Dermis blood vessel endothelial cell (primary cell): ENCODE measurements around the gene NEK5. TPM values are rescaled to one million over a fixed set of nuclear protein-coding genes. Genes with fewer than 3 reads are reported as not detected.
"Not testable (repeated sequence)": the region's sequence is repeated elsewhere in the genome, so short reads cannot be mapped to it uniquely, and the experiment has no call there.

ENCODE experiments used
- DNase-seq: peaks from one replicate; pipeline ENCODE4 v3.0.0; 2010
- total RNA-seq: library from RNA; depleted of rRNA; stranded (reverse); fragments of >200 nt; gene quantifications from 2 replicates; pipeline ENCODE4 v1.2.3, GENCODE V29; 2014

The NEK5 gene
- total RNA-seq, 1 donor from 2014 or later: 0.34 TPM

DNA sequence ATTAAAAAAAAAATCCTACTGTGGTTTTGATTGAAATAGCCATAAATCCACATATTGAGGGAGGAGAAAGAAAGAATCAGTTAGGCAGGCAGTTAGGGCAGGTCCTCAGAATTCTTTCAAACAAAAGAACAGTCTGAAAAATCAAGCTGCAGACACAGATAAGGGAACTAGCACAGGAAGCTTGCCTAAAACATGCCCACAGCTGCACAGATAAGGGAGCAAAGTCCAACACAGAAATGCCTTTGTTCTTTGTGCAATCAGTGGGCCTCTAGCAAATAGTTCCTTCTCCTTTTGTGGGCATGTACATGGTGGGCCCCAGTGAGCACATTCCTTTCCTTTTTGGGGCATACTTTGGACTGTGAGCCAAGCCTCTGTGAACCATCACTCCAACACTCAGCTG, 61.6 kb downstream of the NEK5 start:
- peak; percentile 19 for DNase-seq

DNA sequence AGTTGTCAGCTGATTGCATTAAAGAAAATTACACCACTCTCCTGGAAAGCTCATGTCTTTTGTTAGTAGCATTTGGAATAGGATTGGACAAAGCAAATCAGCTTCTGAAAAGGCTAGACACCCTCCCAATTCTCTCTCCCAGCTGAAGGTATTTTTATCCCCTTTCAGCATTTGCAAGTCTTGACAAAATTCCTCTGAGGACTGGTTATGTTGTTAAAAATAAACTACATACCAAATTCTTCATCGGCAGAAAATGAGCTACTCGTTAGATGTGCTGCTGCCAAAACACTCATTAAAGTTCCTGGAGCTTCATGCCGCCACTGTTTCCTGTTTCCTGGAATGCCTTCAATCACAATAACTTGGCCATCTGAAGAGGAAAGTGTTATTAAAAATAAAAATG, 67.3 kb downstream of the NEK5 start:
- peak; percentile 79 for DNase-seq

DNA sequence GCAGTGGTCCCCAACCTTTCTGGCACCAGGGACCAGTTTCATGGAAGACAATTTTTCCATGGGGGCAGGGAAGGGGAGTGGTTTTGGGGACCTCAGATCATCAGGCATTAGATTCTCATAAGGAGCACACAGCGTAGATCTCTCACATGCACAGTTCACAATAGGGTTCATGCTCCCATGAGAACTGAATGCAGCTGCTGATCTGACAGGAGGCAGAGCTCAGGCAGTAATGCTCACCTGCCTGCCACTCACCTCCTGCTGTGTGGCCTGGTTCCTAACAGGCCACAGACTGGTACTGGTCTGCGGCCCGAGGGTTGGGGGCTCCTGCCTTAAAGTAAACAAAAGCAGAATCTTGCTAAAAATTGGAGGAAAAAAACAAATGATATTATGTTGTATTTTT, 67.8 kb downstream of the NEK5 start:
- DNase-seq: not testable (repeated sequence)

DNA sequence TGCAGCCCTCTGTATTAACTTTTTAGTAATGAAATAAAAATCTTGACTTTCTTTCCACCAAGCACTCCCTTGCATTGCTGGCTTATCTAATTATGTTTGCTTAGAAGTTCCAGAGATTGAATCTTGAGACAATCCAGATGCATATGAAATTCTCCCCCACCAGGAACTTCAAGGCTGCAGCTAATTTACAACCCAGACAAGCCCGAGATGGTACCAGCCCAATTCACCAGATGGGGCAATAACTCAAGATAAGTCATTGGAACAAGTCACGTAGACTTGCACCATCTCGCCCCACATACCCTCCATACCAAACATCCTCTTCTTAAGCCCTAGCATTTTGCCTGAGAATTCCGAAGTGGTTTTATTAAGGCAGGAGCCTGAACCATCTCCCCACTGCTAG, 75.4 kb downstream of the NEK5 start:
- DNase-seq: no peak

DNA sequence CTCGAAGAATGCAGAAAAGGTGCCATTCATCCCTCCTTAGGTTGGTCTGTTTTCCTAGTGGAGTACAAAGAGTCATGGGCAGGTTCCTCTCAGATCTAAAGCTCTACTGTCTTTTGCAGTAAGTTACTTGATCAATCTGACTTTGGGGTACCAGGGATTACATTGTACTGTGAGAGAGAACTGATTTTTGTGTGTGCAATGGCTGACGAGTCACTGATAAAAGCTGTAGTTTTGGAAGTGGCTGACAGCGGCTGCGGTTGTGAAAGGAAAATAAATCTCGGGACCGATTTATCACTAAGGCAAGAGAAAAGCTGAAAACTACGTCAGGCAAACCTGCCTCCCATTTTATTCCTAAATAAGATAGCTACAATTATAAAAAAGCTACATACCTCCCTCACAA, 77.5 kb downstream of the NEK5 start:
- no peak for DNase-seq

- peak; percentile 20 for DNase-seq
Observed at GRCh38 chr13:52048516-52048915, 80.4 kb downstream of the NEK5 start.

DNA sequence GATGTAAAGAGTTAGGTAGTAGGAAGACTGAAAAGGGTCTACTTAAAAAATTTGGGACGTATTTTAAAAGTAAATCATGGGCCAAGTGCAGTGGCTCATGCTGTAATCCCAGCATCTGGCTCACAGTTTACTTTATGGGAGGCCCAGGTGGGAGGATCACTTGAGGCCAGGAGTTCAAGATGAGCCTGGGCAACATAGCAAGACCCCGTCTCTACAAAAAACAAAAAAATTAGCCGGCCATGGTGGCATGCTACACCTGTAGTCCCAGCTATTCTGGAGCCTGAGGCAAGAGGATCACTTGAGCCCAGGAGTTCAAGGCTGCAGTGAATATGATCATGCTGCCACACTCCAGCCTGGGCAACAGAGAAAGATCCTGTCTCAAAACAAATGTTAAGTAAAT, 81.4 kb downstream of the NEK5 start:
- DNase-seq: no peak

- DNase-seq: no peak
Observed at GRCh38 chr13:52043675-52044074, 85.2 kb downstream of the NEK5 start.

DNA sequence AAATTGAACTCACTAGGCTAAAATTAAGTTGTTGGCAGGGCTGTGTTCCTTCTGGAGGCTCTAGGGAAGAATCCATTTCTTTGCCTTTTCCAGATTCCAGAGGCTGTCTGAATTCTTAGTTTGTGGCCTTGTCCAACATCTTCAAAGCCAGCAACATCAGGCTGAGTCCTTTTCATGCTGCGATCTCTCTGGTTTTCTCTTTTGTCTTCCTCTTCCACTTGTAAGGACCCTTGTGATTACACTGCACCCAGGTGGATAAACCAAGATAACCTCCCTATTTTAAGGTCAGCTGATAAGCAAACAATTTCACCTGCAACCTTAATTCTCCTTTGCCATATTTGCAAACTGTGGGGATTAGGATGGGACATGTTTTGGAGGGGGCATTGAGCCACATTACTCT, 92.8 kb downstream of the NEK5 start:
- no peak for DNase-seq

DNA sequence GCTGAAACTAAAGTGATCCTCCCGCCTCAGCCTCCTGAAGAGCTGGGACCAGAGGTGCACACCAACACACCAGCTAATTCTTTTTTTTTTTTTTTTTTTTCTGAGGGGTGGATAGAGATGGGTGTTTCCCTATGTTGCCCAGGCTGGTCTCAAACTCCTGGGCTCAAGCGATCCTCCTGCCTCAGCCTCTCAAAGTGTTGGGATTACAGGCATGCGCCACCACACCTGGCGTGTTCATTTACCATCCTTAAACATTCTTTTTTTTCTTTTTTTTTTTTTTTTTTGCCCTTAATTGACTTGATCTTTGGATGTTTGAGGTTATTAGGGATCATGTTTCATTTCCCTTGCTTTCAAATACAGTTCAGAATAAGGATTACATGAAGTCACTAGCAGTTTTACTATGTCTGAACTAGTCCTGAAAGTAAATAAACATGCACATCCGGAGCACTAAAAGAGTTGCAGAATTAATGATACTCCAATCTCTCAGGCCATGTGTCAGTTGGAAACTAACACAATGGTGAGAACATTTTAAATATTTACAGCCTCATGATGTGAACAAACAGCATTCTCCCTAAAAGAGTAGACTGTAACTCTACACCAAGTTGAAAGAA, 94.2 kb downstream of the NEK5 start:
- no peak for DNase-seq

DNA sequence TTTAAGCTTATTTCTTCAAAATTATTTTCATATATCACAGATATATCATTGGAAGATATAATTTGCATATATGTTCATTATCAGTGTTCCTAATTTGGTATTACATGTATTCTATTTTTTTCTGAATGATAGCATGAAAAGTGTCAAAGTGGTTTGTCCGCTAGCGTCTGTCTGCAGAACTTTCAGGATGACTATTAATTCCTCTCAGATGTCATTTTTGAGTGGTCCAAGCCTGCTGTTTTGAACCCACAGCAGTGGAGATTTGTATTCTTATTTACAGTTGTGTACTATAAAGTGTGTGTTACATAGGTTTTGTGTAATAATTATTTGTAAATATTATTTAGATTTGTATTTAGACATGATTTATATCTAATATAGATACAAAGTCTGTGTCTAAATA, 95.8 kb downstream of the NEK5 start:
- no peak for DNase-seq

GRCh38 chr13:52030401-52030800, 98.5 kb downstream of the NEK5 start:
- DNase-seq: not testable (repeated sequence)

GRCh38 chr13:52029569-52029968, 99.3 kb downstream of the NEK5 start:
- DNase-seq: no peak

- no peak for DNase-seq
Observed at GRCh38 chr13:52027832-52028231, 101.0 kb downstream of the NEK5 start.

- no peak for DNase-seq
Observed at GRCh38 chr13:52026246-52026626, 102.6 kb downstream of the NEK5 start.

DNA sequence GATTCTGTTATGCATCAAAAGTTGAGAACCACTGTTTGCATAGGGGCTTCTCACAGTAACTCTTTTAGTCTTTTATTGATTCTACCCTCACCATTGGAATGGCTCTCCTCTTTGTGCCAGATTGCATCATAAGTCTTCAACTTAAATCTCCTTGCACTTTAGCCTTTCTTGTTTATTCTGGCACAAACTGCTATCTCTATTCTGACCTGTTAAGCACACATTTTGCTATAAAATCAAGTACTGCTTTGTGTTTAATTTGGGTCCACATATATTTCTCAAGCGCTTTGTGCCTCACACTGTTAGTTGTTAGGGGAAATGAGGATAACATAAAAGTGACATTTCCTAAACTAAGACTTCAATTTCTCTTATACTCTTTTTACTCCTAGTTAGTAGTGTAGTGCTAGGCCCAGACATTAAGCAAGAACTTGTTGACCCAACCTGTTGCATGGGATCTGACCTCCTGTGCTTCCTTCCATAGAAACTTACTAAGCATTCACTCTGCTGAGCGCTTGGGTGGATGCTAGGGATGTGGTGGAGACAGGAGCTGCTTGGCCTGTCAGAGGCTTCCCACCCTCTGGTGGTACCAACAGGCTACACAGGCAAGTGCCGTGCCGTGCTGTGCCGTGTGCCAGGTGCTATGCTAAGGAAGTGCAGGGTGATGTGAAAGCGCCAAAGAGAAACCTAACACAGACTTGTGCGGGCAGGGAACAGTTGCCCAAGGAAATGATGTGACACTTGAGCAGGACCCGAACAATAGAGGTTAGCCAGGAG, 103.2 kb downstream of the NEK5 start:
- no peak for DNase-seq

GRCh38 chr13:52024481-52024880, 104.4 kb downstream of the NEK5 start, which contains the start of gene UTP14C:
UTP14C (plus strand) TSS chr13:52024691; CDS start chr13:52028805, 4,114 bp downstream.
- DNase-seq: no peak

GRCh38 chr13:52022356-52022755, 106.5 kb downstream of the NEK5 start:
- DNase-seq: no peak

DNA sequence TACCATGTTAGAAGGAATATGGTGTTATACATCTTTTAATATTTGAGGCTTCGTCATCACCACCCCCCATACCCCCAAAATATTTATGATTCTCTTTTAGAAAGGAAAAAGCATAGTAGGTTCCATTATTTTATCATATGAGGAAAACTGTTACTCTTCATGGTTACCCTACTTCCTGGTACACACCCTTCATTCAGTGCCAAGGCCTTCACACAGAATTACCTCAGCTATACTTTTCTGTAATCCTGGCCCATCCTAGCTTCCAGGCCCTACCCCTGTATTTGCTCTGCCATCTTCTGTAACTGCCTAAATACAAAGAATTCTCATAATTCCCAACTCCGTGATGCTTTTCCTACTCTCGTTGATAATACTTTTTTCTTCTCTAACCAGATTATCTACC, 108.7 kb downstream of the NEK5 start:
- DNase-seq: no peak

GRCh38 chr13:52016296-52016695, 112.6 kb downstream of the NEK5 start:
- DNase-seq: no peak

DNA sequence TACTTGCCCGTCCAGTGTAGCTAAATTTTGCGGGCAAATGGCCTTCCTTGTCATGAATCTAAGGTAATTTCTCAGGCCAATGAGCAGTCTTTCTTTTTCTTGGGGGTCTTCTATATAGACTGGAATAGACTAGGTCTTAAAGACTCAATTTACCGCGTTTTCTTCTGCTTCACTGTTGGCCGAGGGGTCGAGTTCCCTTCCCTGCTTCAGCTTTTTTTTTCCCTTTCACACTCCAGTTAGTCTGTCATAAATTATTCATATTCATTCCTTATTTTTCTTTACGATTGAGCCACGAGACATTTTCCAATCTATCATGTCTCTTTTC, 116.4 kb downstream of the NEK5 start:
- no peak for DNase-seq

- DNase-seq: peak; percentile 99
Observed at GRCh38 chr13:52011632-52012511, 117.0 kb downstream of the NEK5 start, which contains the start of gene ALG11. ALG11 (plus strand) TSS chr13:52012398; CDS start chr13:52012419, 21 bp downstream.

DNA sequence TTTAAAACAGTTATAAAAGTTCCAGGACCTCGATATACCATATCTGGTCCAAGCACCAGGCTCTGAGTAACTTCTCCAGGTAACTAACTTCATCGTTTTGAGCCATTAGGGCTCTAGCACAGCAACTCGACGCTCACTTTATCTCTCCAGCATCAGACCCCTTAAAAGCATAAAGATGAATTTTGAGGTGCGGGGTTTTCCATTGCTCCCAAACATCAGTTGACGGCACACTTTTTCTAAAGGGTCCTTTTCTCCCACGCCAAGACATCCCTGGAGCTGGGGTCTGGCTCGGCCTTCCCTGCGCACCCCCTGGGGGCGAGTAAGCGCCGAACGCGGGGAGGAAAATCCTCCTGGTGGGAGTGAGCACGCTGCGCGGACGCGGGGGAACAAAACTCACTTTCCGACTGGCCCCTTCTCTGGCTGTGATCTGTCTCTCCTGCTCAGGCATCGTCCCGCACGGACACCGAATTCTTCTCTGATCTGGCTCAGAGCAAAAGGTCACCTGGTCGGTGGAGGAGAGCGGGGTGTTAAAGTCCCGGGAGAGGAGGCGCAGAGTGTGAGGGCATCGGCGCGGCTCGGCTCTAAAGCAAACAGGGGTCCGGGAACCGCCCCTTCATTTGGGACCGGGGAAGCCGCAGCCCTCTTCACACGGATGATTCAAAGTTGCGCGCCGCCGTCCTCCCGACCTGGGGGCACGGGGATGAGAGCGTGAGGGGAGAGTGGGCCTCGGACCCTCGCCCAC, 117.8 kb downstream of the NEK5 start, which contains the start of gene ATP7B:
Gene ATP7B, minus strand, starts transcription at position 561 of the 742 bp plus-strand sequence. Its CDS starts 113 bp downstream, at position 448.
- peak; percentile 25 for DNase-seq
